ENCODE data around the gene PYGO2. TPM values are rescaled to one million over a fixed set of nuclear protein-coding genes. Genes with fewer than 3 reads are reported as not detected.

PYGO2 gene, protein sequence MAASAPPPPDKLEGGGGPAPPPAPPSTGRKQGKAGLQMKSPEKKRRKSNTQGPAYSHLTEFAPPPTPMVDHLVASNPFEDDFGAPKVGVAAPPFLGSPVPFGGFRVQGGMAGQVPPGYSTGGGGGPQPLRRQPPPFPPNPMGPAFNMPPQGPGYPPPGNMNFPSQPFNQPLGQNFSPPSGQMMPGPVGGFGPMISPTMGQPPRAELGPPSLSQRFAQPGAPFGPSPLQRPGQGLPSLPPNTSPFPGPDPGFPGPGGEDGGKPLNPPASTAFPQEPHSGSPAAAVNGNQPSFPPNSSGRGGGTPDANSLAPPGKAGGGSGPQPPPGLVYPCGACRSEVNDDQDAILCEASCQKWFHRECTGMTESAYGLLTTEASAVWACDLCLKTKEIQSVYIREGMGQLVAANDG
- total RNA-seq, result 13.3 and 13.9 TPM in 2 replicates

GRCh38 chr1:154961207-154962155 is at the start of gene PYGO2:
TSS of gene PYGO2 (minus strand) at chr1:154961782. CDS start at chr1:154961576, 206 bp downstream.

DNA sequence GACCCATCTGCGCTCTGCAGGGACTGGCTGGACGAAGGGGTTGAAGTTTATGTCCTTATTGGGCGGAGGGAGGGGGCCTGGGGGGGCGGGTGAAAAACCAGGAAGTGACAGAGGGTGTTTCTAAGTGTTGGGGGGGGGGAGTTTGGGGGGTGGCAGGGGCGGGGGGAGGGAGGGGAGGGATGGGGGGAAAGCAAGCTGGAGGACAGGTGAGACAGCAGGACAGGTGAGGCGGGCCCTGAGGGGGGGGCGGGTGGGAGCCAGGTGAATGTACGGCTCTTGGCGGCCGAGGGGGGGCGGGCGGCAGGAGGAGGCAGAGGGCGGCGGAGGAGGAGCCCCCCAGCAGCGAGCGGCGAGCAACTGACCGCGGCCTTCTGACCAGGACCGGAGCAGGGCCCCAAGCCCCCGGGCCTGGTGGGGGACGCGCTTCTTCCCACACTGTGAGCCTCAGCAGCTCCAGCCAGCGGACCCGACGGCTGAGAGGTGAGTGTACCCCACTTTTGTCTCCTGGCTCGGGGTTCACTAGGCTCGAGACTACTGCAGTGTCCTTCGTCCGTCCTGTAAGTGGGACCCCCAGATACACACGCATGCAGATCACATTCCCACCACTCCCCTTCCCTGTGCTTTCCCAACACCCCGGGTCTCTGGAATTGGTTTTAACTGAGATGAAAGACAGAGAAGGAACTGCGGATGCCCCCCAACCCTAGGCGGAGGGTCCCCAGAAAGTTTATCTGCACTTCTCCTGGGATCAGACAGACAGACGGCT is 41.1 kb upstream of the PYGO2 start, which contains the start of gene ZBTB7B:
Gene ZBTB7B (plus strand): TSS at position 339 of the 763 bp plus-strand sequence. CDS start 11,859 bp downstream, outside the sequence.

GRCh38 chr1:154993572-154994268 is 32.1 kb upstream of the PYGO2 start, which contains the start of gene LENEP:
TSS of gene LENEP (plus strand) at chr1:154993586. CDS start at chr1:154993608, 22 bp downstream.

DNA sequence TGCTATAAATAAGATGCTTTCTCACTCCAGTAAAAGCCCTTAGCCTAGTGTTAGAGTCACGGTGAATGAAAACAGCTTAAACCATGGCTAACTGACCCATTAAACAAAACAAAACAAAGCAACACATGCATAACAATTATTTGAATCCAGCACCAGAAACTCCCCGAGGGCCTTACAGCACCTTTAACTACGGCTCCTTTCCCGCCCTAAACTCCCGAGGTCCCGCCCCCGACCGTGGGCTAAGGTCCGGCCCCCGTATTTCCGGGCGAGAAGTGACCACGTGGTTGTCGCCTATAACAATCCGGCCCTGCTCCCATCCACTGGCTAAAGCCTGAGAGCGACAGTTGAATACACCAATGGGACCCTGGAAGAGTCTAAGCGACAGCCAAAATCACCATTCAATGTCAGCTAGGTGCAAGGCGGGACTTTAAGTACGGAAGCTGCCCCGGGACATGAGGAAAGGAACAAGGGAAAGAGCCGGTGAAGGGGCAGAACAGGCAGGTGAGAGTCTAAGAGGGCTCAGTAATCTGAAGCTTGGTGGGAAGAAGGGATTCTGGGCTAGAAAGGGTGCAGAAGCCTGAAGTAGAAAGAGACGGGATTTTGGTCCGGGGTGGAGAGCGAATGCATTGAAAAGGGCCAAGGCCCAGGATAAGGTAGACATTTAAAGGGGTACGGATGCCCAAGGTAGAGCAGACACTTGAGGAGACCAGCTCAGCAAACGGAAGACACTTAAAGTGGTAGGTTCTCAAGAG is 21.5 kb upstream of the PYGO2 start, which contains the start of gene FLAD1:
Gene FLAD1 (plus strand): TSS at position 448 of the 752 bp plus-strand sequence. CDS start 351 bp downstream, outside the sequence.

DNA sequence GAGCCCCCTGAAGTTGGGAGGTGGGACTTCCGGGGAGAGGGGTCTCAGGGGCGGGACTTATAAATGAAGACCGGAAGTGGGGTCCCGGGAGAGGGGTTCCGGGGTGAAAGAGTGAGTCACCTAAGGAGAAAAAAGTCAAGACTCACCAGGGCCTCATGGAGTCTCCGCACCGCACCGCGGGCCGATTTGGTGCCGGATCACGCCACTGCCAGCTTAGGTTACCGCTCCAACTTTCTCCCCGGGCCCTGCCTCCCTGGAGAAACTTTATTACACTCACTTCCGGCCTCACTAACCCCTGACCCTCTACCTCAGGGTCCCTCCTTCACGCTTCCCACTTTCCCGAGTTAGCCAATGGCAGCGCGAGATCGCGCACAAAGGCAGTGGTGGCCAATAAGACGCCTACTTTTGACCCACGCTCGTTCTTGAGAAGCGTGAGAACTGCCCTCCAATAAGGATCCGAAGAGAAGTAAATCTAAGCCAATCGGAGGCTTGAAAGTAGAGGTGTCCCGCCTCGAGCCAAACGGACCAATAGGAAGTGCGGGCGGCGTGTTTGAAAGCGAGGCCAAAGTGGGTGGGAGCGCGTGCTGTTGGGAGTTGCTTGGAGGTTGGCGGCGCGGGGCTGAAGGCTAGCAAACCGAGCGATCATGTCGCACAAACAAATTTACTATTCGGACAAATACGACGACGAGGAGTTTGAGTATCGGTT is 12.7 kb upstream of the PYGO2 start, which contains the start of gene CKS1B:
Gene CKS1B (plus strand): TSS at position 580 of the 706 bp plus-strand sequence. CDS start 65 bp downstream, at position 645.

GRCh38 chr1:154970631-154971340 is 9.2 kb upstream of the PYGO2 start, which contains the start of gene SHC1:
TSS of gene SHC1 (minus strand) at chr1:154970747. CDS start at chr1:154970526, 221 bp downstream.

GRCh38 chr1:154955718-154956543 is 5.7 kb downstream of the PYGO2 start, which contains the start of gene PBXIP1:
TSS of gene PBXIP1 (minus strand) at chr1:154956099. CDS start at chr1:154953721, 2,378 bp downstream.

GRCh38 chr1:154936555-154937084 is 25.0 kb downstream of the PYGO2 start, which contains the start of gene PMVK:
TSS of gene PMVK (minus strand) at chr1:154936719. CDS start at chr1:154936685, 34 bp downstream.

Other genes starting within 250 kb of the PYGO2 start
- 0.40 and 0.64 TPM in 2 replicates for gene KCNN3, start 91.5 kb downstream of the PYGO2 start, total RNA-seq
- 11.4 and 13.8 TPM in 2 replicates for gene PMVK, start 25.1 kb downstream of the PYGO2 start, total RNA-seq
- 41.0 and 47.8 TPM in 2 replicates for gene PBXIP1, start 5.7 kb downstream of the PYGO2 start, total RNA-seq
- gene SHC1, start 9.0 kb upstream of the PYGO2 start, total RNA-seq, result 224 and 240 TPM in 2 replicates
- 186 and 213 TPM in 2 replicates for gene CKS1B, start 12.9 kb upstream of the PYGO2 start, total RNA-seq
- 27.8 and 32.6 TPM in 2 replicates for gene FLAD1, start 21.6 kb upstream of the PYGO2 start, total RNA-seq
- not detected in 2 replicates for gene LENEP, start 31.8 kb upstream of the PYGO2 start, total RNA-seq
- 14.7 and 15.7 TPM in 2 replicates for gene ZBTB7B, start 41.0 kb upstream of the PYGO2 start, total RNA-seq
- not detected in 2 replicates for gene DCST2, start 72.0 kb upstream of the PYGO2 start, total RNA-seq
- gene DCST1, start 72.0 kb upstream of the PYGO2 start, total RNA-seq, result not detected in 2 replicates
- gene ADAM15, start 89.5 kb upstream of the PYGO2 start, total RNA-seq, result 763 and 804 TPM in 2 replicates
- gene EFNA4, start 102.0 kb upstream of the PYGO2 start, total RNA-seq, result 7.9 and 9.4 TPM in 2 replicates
- gene EFNA3, start 117.1 kb upstream of the PYGO2 start, total RNA-seq, result 0.64 and 0.80 TPM in 2 replicates
- 30.8 and 33.2 TPM in 2 replicates for gene EFNA1, start 166.1 kb upstream of the PYGO2 start, total RNA-seq
- 35.6 and 39.2 TPM in 2 replicates for gene SLC50A1, start 174.1 kb upstream of the PYGO2 start, total RNA-seq
- gene DPM3, start 178.7 kb upstream of the PYGO2 start, total RNA-seq, result 98.3 and 118 TPM in 2 replicates
- gene KRTCAP2, start 211.5 kb upstream of the PYGO2 start, total RNA-seq, result 160 and 168 TPM in 2 replicates
- gene TRIM46, start 212.1 kb upstream of the PYGO2 start, total RNA-seq, result 1.4 and 2.7 TPM in 2 replicates
- 2.7 and 4.0 TPM in 2 replicates for gene THBS3, start 246.1 kb upstream of the PYGO2 start, total RNA-seq
- gene MTX1, start 246.9 kb upstream of the PYGO2 start, total RNA-seq, result 74.1 and 76.9 TPM in 2 replicates

Data from mammary microvascular endothelial cell (primary cell).